A549 (cell line): ENCODE measurements around the gene TBC1D10B. TPM values are rescaled to one million over a fixed set of nuclear protein-coding genes. Genes with fewer than 3 reads are reported as not detected.

Experiments
- ATAC-seq, 2 experiments: fragments of 200-7000 bp in 1 of 2; fragments of >200 bp in 1 of 2; cut with Nextera tagmentation in 1 of 2; cut with Tn5 transposase in 1 of 2; 3 replicates each; pipeline versions ENCODE4 v1.8.0 to v1.9.1; 2018 to 2020; ENCODE audit warnings: mild to moderate bottlenecking in 1 of 2, moderate library complexity in 1 of 2
- CTCF ChIA-PET: fragments of 300-600 bp; sonication (Branson Sonifier 250); formaldehyde crosslinking; extraction: SDS; loops from one replicate; lab custom pipeline; 2021; ENCODE audit warnings: antibody characterized with exemption, inconsistent platforms; lab: Yijun Ruan, JAX
- POLR2A ChIA-PET: fragments of 350-600 bp; formaldehyde crosslinking; extraction: SDS; loops from one replicate; lab custom pipeline; 2021; ENCODE audit warnings: antibody characterized with exemption, inconsistent platforms; lab: Yijun Ruan, JAX
- DNase-seq, 2 experiments: peaks; one replicate each; pipeline versions ENCODE4 v3.0.0 to v3.0.0-alpha.2; 2011 to 2016; ENCODE audit warnings: low read depth in 1 of 2, low spot score in 1 of 2
- FAIRE-seq: peaks from 2 replicates; lab custom pipeline; 2011; peaks lifted over from hg19 to GRCh38; lab: Jason Lieb, UNC
- H3K27ac ChIP-seq, 2 experiments: fragments of >200 bp; sonication (Bioruptor Twin); formaldehyde crosslinking; 3 replicates each; pipeline ENCODE4 v1.5.1; 2016 to 2017
- H3K4me1 ChIP-seq: fragments of >200 bp; sonication (Bioruptor Twin); formaldehyde crosslinking; 3 replicates; pipeline ENCODE4 v1.6.1; 2016
- H3K4me2 ChIP-seq: fragments of >200 bp; sonication (Bioruptor Twin); formaldehyde crosslinking; 3 replicates; pipeline ENCODE4 v1.6.1; 2016
- H3K4me3 ChIP-seq: fragments of >200 bp; sonication (Bioruptor Twin); formaldehyde crosslinking; 3 replicates; pipeline ENCODE4 v1.5.1; 2016
- H3K9me3 ChIP-seq: fragments of >200 bp; sonication (Bioruptor Twin); formaldehyde crosslinking; 3 replicates; pipeline ENCODE4 v1.6.1; 2016
- CBX2 ChIP-seq: fragments of 200-600 bp; sonication (generic); IDR thresholded peaks from 2 replicates; pipeline ENCODE4 v1.6.1; 2016; ENCODE audit warnings: low read depth, mild to moderate bottlenecking, borderline replicate concordance
- CBX8 ChIP-seq: fragments of 200-600 bp; sonication (generic); IDR thresholded peaks from 2 replicates; pipeline ENCODE4 v1.6.1; 2016
- CEBPB ChIP-seq, 2 experiments: fragments of >200 bp in 1 of 2; sonication (Bioruptor Twin) in 1 of 2; formaldehyde crosslinking in 1 of 2; IDR thresholded peaks; 2 replicates each; pipeline ENCODE4 v1.6.1; 2012 to 2016
- CHD4 ChIP-seq: fragments of 200-600 bp; sonication (generic); IDR thresholded peaks from 2 replicates; pipeline ENCODE4 v1.6.1; 2016; ENCODE audit warnings: antibody characterized with exemption, mild to moderate bottlenecking, borderline replicate concordance
- EHF ChIP-seq: fragments of 250-450 bp; sonication (Bioruptor Pico); IDR thresholded peaks from 2 replicates; pipeline ENCODE4 v1.5.0; 2020; ENCODE audit warnings: mild to moderate bottlenecking
- EHMT2 ChIP-seq: fragments of 200-600 bp; sonication (generic); IDR thresholded peaks from 2 replicates; pipeline ENCODE4 v1.6.1; 2016; ENCODE audit warnings: antibody characterized with exemption, low read depth, mild to moderate bottlenecking, moderate library complexity
- EP300 ChIP-seq, 2 experiments: fragments of >200 bp; sonication (Bioruptor Twin); formaldehyde crosslinking; IDR thresholded peaks; 2 replicates in 1 of 2; 3 replicates in 1 of 2; pipeline ENCODE4 v1.6.1; 2016 to 2017
- ESRRA ChIP-seq: fragments of 150-350 bp; IDR thresholded peaks from 2 replicates; pipeline ENCODE4 v1.6.1; 2014; ENCODE audit warnings: mild to moderate bottlenecking, low read length, borderline replicate concordance
- FOSB ChIP-seq: fragments of 250-450 bp; sonication (Bioruptor Pico); IDR thresholded peaks from 2 replicates; pipeline ENCODE4 v1.5.0; 2020; ENCODE audit warnings: mild to moderate bottlenecking, moderate library complexity
- FOXS1 ChIP-seq: fragments of 250-450 bp; sonication (Bioruptor Pico); IDR thresholded peaks from 2 replicates; pipeline ENCODE4 v1.5.0; 2020; ENCODE audit warnings: mild to moderate bottlenecking, moderate library complexity
- GATA3 ChIP-seq: IDR thresholded peaks from 2 replicates; pipeline ENCODE4 v1.6.1; 2012; ENCODE audit warnings: borderline replicate concordance
- HEYL ChIP-seq: fragments of 250-450 bp; sonication (Bioruptor Pico); IDR thresholded peaks from 2 replicates; pipeline ENCODE4 v1.8.0; 2021; ENCODE audit warnings: mild to moderate bottlenecking, moderate library complexity
- KDM5A ChIP-seq: fragments of 200-600 bp; sonication (generic); IDR thresholded peaks from 2 replicates; pipeline ENCODE4 v1.6.1; 2016; ENCODE audit warnings: antibody characterized with exemption, mild to moderate bottlenecking
- MYC ChIP-seq: IDR thresholded peaks from 2 replicates; pipeline ENCODE4 v1.6.1; 2012; ENCODE audit warnings: mild to moderate bottlenecking, inconsistent platforms, low read length, improper control_type of control experiment, borderline replicate concordance
- NPAS2 ChIP-seq: fragments of 250-450 bp; sonication (Bioruptor Pico); IDR thresholded peaks from 2 replicates; pipeline ENCODE4 v1.8.0; 2022; ENCODE audit warnings: mild to moderate bottlenecking, moderate library complexity, borderline replicate concordance
- POLR2A ChIP-seq: IDR thresholded peaks from 2 replicates; pipeline ENCODE4 v1.6.1; 2012; ENCODE audit warnings: mild to moderate bottlenecking, low read length
- POLR2AphosphoS2 ChIP-seq: conservative IDR thresholded peaks from 2 replicates; pipeline ENCODE4 v1.6.1; 2012; ENCODE audit warnings: low read length, improper control_type of control experiment, inconsistent platforms
- RARB ChIP-seq: fragments of 250-450 bp; sonication (Bioruptor Pico); IDR thresholded peaks from 2 replicates; pipeline ENCODE4 v1.8.0; 2021; ENCODE audit warnings: mild to moderate bottlenecking, moderate library complexity
- RCOR1 ChIP-seq: fragments of 150-350 bp; IDR thresholded peaks from 2 replicates; pipeline ENCODE4 v1.6.1; 2014; ENCODE audit warnings: antibody characterized with exemption, low read length, low read depth
- RFX5 ChIP-seq: fragments of 450-650 bp; IDR thresholded peaks from 2 replicates; pipeline ENCODE4 v1.7.1; 2014; ENCODE audit warnings: antibody characterized with exemption, mild to moderate bottlenecking, moderate library complexity
- RNF2 ChIP-seq: fragments of 200-600 bp; sonication (generic); IDR thresholded peaks from 2 replicates; pipeline ENCODE4 v1.6.1; 2016; ENCODE audit warnings: low read depth, mild to moderate bottlenecking, antibody characterized with exemption, moderate library complexity, borderline replicate concordance
- SMC3 ChIP-seq: fragments of >200 bp; sonication (Bioruptor Twin); formaldehyde crosslinking; IDR thresholded peaks from 3 replicates; pipeline ENCODE4 v1.6.1; 2018; ENCODE audit warnings: inconsistent platforms
- TP53 ChIP-seq: fragments of 250-450 bp; sonication (Bioruptor Pico); IDR thresholded peaks from 2 replicates; pipeline ENCODE4 v1.5.0; 2021; ENCODE audit warnings: mild to moderate bottlenecking, moderate library complexity
- ZC3H11A ChIP-seq: fragments of 450-650 bp; IDR thresholded peaks from 2 replicates; pipeline ENCODE4 v1.6.1; 2014; ENCODE audit warnings: antibody characterized with exemption, mild to moderate bottlenecking
- ZNF302 ChIP-seq: fragments of 250-450 bp; sonication (Bioruptor Pico); IDR thresholded peaks from 2 replicates; pipeline ENCODE4 v1.9.0; 2021; ENCODE audit warnings: inconsistent platforms, mild to moderate bottlenecking, moderate library complexity
- WGBS: methylation state at CpG from one replicate; pipeline ENCODE4 v1.1.6; 2017; ENCODE audit errors: missing lambda C conversion rate; 5-methylcytosine and 5-hydroxymethylcytosine counted together
- polyA plus RNA-seq, 4 experiments: library from polyadenylated mRNA; depleted of rRNA in 3 of 4; stranded (reverse); fragments of >200 nt; fragmentation: RNase III in 1 of 4; extraction: RNeasy Plus Mini Kit Qiagen cat#74134 plus additional on column Dnase treatment in 1 of 4; gene quantifications; 2 replicates in 3 of 4; 3 replicates in 1 of 4; pipeline ENCODE4 v1.2.3, GENCODE V29; 2011 to 2017
- TF ChIP-seq, protein P1 (sequence below): fragments of >200 bp; sonication (Bioruptor Twin); formaldehyde crosslinking; IDR thresholded peaks from 2 replicates; pipeline ENCODE4 v1.6.1; 2016
- TF ChIP-seq, protein P2 (sequence below): fragments of 450-650 bp; IDR thresholded peaks from 2 replicates; pipeline ENCODE4 v1.6.1; 2014; ENCODE audit warnings: antibody characterized with exemption
- TF ChIP-seq, protein P3 (sequence below): IDR thresholded peaks from 2 replicates; pipeline ENCODE4 v1.6.1; 2012; ENCODE audit warnings: low read depth, borderline replicate concordance
- TF ChIP-seq, protein P4 (sequence below): fragments of 250-450 bp; sonication (Bioruptor Pico); IDR thresholded peaks from 2 replicates; pipeline ENCODE4 v1.5.0; 2020; ENCODE audit warnings: low read depth, mild to moderate bottlenecking, moderate library complexity
- TF ChIP-seq, protein P5 (sequence below): fragments of 250-450 bp; sonication (Bioruptor Pico); IDR thresholded peaks from 2 replicates; pipeline ENCODE4 v1.5.0; 2021; ENCODE audit warnings: mild to moderate bottlenecking, moderate library complexity, borderline replicate concordance
- TF ChIP-seq, protein P6 (sequence below): fragments of >200 bp; sonication (Bioruptor Twin); formaldehyde crosslinking; IDR thresholded peaks from 3 replicates; pipeline ENCODE4 v1.5.1; 2016
- TF ChIP-seq, protein P7 (sequence below): IDR thresholded peaks from 2 replicates; pipeline ENCODE4 v1.6.1; 2012
- TF ChIP-seq, protein P8 (sequence below): IDR thresholded peaks from 2 replicates; pipeline ENCODE4 v1.6.1; 2012

Gene TBC1D10B
- polyA plus RNA-seq, 2 of the 4 experiments (the other 2 are of a cell fraction) = 10.9 to 23.2 TPM

DNA sequence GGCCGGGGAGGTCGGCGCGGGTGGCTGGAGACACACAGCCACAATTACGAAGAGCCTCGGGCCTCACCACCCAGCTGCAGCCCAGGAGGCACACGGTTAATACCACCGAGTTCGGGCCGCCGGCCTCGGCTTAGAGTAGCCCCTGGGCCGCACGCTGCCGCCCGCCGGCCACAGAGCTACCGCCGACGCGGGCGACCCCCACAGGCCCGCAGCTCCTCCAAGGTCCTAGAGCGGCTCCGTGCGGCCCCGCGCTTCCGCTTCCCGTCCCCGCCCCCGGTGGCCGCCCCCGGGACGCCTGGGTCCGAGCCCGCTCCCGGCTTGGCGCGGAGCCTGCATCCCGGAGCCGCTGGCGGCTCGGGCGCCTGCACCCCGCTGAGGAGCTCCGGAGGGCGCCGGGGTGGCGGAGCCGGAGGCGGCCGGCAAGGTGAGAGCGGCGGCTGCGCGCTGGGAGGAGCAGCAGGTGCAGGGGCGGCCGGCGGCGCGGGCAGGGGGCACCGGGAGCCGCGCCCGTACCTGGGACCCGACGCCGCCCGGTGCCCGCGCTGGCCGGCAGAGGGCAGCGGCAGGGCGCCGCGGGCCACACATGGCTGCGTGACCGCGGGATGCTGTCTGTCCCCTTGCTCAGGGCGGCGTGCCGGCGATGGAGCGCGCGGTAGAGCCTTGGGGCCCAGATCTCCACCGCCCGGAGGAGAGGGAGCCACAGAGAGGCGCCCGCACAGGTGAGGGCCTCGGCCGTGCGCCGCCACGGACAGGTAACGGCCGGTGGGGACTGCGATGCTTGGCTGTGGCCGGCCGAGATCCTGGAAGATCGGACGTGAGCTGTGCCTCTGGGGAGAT, 25.1 kb upstream of the TBC1D10B start, which contains the start of gene ZNF48:
Gene ZNF48 (plus strand): TSS at position 266 of the 837 bp plus-strand sequence. CDS start 375 bp downstream, at position 641.
- FAIRE-seq = no peak
- H3K4me1 ChIP-seq = peaks cover 12% of the 10 kb centered on the region
- peak; percentile 82 to 88 for ATAC-seq
- H3K4me3 ChIP-seq = peak within 1 kb of the TSS; percentile 86
- H3K27ac ChIP-seq = peak within 1 kb of the TSS; percentile 95 to 98
- no peaks in the 10 kb centered on the region for H3K9me3 ChIP-seq
- WGBS = under 1% methylated on average over 47 of the region's 103 CpGs
- ChIA-PET CTCF (interaction anchor here (0.6 to 11.5 kb wide), 14 partner anchors 13 to 219 kb away, joined by 3 to 149 read pairs (median 4); partner anchors contain the start of genes DCTPP1, SEPTIN1 and ZNF771), POLR2A (interaction anchor here (0.5 to 1.7 kb wide), 12 partner anchors 9 to 255 kb away, joined by 3 to 13 read pairs (median 4); partner anchors contain the start of genes SEPTIN1, TBC1D10B and ZNF771)
- peak; percentile 59 to 88 for DNase-seq
- peak within 1 kb of the TSS; percentile 97 for H3K4me2 ChIP-seq
- TF ChIP-seq, protein P1, sequence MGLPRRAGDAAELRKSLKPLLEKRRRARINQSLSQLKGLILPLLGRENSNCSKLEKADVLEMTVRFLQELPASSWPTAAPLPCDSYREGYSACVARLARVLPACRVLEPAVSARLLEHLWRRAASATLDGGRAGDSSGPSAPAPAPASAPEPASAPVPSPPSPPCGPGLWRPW = no peak
- TF ChIP-seq FOXS1 (no peak), POLR2A (peak; percentile 52), RFX5 (no peak), ZC3H11A (no peak), RCOR1 (no peak), HEYL (CRISPR knock-in tag) (no peak), POLR2AphosphoS2 (no peak), EHMT2 (no peak), CBX2 (no peak), EP300 (IDR thresholded peaks at IDR 0.05) (no peak), TP53 (CRISPR knock-in tag) (no peak), GATA3 (no peak), NPAS2 (CRISPR knock-in tag) (no peak), ESRRA (no peak), EHF (CRISPR knock-in tag) (no peak), CBX8 (no peak), ZNF302 (CRISPR knock-in tag) (no peak), CEBPB (IDR thresholded peaks at IDR 0.05) (no peak), RARB (CRISPR knock-in tag) (no peak), FOSB (CRISPR knock-in tag) (no peak), SMC3 (peak; percentile 43; the same call in 1 of the 3 replicates), CHD4 (no peak), RNF2 (no peak), MYC (0 out of 2 replicates have a peak, but pooled peaks have one; percentile 20), KDM5A (no peak)
- TF ChIP-seq, protein P2, sequence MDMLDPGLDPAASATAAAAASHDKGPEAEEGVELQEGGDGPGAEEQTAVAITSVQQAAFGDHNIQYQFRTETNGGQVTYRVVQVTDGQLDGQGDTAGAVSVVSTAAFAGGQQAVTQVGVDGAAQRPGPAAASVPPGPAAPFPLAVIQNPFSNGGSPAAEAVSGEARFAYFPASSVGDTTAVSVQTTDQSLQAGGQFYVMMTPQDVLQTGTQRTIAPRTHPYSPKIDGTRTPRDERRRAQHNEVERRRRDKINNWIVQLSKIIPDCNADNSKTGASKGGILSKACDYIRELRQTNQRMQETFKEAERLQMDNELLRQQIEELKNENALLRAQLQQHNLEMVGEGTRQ = no peak
- TF ChIP-seq, protein P3, sequence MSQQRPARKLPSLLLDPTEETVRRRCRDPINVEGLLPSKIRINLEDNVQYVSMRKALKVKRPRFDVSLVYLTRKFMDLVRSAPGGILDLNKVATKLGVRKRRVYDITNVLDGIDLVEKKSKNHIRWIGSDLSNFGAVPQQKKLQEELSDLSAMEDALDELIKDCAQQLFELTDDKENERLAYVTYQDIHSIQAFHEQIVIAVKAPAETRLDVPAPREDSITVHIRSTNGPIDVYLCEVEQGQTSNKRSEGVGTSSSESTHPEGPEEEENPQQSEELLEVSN = no peak
- TF ChIP-seq, protein P4, sequence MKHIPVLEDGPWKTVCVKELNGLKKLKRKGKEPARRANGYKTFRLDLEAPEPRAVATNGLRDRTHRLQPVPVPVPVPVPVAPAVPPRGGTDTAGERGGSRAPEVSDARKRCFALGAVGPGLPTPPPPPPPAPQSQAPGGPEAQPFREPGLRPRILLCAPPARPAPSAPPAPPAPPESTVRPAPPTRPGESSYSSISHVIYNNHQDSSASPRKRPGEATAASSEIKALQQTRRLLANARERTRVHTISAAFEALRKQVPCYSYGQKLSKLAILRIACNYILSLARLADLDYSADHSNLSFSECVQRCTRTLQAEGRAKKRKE = no peak
- TF ChIP-seq, protein P5, sequence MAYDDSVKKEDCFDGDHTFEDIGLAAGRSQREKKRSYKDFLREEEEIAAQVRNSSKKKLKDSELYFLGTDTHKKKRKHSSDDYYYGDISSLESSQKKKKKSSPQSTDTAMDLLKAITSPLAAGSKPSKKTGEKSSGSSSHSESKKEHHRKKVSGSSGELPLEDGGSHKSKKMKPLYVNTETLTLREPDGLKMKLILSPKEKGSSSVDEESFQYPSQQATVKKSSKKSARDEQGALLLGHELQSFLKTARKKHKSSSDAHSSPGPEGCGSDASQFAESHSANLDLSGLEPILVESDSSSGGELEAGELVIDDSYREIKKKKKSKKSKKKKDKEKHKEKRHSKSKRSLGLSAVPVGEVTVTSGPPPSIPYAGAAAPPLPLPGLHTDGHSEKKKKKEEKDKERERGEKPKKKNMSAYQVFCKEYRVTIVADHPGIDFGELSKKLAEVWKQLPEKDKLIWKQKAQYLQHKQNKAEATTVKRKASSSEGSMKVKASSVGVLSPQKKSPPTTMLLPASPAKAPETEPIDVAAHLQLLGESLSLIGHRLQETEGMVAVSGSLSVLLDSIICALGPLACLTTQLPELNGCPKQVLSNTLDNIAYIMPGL (CRISPR knock-in tag) = no peak
- TF ChIP-seq, protein P6, sequence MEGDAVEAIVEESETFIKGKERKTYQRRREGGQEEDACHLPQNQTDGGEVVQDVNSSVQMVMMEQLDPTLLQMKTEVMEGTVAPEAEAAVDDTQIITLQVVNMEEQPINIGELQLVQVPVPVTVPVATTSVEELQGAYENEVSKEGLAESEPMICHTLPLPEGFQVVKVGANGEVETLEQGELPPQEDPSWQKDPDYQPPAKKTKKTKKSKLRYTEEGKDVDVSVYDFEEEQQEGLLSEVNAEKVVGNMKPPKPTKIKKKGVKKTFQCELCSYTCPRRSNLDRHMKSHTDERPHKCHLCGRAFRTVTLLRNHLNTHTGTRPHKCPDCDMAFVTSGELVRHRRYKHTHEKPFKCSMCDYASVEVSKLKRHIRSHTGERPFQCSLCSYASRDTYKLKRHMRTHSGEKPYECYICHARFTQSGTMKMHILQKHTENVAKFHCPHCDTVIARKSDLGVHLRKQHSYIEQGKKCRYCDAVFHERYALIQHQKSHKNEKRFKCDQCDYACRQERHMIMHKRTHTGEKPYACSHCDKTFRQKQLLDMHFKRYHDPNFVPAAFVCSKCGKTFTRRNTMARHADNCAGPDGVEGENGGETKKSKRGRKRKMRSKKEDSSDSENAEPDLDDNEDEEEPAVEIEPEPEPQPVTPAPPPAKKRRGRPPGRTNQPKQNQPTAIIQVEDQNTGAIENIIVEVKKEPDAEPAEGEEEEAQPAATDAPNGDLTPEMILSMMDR = peak; percentile 65
- TF ChIP-seq, protein P7, sequence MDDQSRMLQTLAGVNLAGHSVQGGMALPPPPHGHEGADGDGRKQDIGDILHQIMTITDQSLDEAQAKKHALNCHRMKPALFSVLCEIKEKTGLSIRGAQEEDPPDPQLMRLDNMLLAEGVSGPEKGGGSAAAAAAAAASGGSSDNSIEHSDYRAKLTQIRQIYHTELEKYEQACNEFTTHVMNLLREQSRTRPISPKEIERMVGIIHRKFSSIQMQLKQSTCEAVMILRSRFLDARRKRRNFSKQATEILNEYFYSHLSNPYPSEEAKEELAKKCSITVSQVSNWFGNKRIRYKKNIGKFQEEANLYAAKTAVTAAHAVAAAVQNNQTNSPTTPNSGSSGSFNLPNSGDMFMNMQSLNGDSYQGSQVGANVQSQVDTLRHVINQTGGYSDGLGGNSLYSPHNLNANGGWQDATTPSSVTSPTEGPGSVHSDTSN = no peak
- TF ChIP-seq, protein P8, sequence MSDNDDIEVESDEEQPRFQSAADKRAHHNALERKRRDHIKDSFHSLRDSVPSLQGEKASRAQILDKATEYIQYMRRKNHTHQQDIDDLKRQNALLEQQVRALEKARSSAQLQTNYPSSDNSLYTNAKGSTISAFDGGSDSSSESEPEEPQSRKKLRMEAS = peak; percentile 55
